ENCODE data around the gene RASL12.
"Not testable (repeated sequence)": the region's sequence is repeated elsewhere in the genome, so short reads cannot be mapped to it uniquely, and the experiment has no call there.

RASL12 gene

GRCh38 chr15:65055201-65055870, 12.5 kb downstream of the RASL12 start:
- no peak for DNase-seq

- DNase-seq, result peak; percentile 84
Observed at GRCh38 chr15:65054333-65055200, 13.2 kb downstream of the RASL12 start.

DNA sequence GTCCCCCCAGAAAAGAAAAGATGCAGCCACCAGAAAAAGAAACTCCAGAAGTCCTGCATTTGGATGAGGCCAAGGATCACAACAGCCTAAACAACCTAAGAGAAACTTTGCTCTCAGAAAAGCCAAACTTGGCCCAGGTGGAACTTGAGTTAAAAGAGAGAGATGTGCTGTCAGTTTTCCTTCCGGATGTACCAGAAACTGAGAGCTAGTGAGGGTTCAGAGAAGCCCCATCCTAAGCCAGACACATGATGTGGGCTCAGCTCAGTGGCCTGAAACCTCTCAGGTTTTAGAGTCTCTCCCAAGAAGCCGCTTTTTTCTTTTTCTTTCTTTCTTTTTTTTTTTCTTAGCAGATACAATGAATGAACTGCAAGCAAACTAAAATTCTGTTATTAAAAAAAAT, 14.8 kb downstream of the RASL12 start:
- no peak for DNase-seq

DNA sequence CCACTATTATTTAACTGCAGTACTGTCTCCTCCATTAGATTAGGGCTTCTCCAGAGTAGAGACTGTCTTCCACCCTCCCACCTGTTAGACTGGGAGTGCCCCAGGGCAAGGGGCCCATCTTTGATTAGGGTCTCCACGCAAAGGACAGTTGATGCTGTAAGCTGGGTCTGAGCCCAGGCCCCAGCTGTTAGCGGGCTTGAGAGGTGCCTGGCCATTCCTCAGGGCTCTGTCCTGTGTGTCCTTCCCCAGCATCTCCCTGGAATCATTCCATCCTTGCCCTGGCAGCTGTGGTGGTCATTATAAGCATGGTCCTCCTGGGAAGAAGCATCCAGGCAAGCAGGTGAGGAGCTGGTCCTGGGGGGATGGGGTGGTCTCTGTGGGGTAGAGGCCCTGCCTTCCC, 16.5 kb downstream of the RASL12 start:
- DNase-seq, result no peak

- no peak for DNase-seq
Observed at GRCh38 chr15:65050270-65050669, 17.5 kb downstream of the RASL12 start.

DNA sequence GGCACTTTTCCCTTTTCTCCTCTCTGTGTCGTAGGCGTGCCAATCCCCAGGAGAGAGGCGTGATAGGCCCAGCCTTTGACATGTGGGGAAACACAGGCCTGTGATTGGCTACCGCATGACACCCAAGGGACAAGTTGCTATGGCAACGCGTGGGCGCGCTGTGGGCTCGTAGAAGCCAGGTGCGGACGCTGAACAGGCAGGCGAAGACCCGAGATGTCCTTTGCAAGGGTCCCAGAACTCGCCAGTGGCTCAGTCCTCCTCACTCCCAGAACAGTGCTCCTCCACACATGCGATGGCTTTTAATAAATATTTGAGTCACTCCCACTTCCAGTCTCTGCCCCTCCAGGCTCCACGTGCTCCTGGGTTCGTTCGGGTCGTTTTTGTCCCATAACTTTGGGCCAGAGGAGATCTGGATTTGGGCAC, 18.4 kb downstream of the RASL12 start:
- DNase-seq, result peak; percentile 91

DNA sequence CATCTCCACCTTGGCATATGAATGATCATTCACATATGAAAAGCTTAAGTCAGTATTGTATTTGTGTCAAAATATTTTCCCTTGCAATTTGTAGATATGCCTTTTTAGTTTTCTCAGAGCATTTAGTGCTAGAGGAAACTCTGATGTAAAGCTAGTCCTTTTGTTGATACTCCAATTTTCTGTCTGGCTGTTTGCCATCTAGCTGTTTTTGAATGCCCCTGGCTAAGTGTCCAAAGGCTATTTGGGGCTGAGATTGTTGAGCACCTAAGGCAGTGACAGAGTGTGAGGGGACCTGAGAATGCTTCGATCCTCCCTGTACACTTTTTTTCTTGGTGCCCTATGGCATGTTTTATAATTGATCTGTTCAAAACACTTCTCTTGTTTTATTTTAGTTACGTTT, 19.6 kb downstream of the RASL12 start:
- DNase-seq, result no peak

- DNase-seq, result peak; percentile 60
Observed at GRCh38 chr15:65044724-65045481, 22.9 kb downstream of the RASL12 start, which contains the start of gene SLC51B. TSS of gene SLC51B (plus strand) at chr15:65045387. CDS start at chr15:65050005, 4,618 bp downstream.

DNA sequence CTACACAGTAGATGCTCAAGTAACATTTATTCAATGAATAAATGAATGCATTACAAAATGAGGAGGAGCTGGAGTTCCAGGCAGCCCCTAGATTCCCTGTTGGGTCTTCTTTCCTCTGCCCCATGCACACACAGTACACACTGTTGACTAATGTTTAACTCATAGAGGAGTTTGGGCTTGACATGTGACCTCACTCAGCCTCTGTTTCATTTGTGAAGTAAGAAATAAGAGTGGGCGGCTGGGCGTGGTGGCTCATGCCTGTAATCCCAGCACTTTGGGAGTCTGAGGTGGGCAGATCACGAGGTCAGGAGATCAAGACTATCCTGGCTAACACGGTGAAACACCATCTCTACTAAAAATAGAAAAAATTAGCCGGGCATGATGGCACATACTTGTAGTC, 23.6 kb downstream of the RASL12 start:
- DNase-seq, result not testable (repeated sequence)

GRCh38 chr15:65042776-65043327, 24.9 kb downstream of the RASL12 start:
- DNase-seq, result no peak

GRCh38 chr15:65041787-65042186, 26.0 kb downstream of the RASL12 start:
- DNase-seq, result no peak

DNA sequence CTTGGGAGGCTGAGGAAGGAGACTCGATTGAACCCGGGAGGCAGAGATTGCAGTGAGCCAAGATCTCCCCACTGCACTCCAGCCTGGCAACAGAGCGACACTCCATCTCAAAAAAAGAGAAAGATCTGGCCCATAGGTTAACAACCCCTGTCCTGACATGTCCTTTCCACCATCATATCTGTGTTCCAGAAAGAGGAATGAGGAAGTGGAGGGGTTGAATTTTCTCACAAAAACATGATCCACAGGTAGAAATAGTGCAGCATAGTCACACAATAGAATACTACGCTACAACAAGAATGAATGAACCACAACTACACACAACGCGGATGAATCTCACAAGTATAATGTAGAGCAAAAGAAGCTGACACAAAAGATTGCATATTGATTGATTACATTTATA, 27.3 kb downstream of the RASL12 start:
- no peak for DNase-seq

- no peak for DNase-seq
Observed at GRCh38 chr15:65038836-65039235, 29.0 kb downstream of the RASL12 start.

- DNase-seq, result no peak
Observed at GRCh38 chr15:65038428-65038827, 29.4 kb downstream of the RASL12 start.

DNA sequence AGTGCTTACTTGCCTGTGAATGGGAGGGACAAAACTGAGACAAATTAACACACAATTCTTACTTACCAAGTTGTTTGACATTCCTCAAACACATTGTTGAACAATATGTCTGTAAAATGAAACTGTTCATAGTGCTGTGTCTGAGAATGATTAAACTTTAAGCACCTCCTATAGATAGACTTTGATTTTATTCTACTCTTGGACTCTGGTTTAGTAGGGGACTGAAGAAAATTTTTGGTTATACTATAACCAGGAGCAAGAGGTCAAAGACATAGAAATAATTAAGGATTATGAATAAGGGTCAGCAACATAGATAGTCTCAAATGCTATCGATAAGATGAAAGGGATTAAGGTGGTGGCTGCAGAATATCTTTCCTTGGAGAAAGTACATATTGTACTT, 30.5 kb downstream of the RASL12 start:
- DNase-seq, result no peak

GRCh38 chr15:65034719-65035118, 33.1 kb downstream of the RASL12 start:
- no peak for DNase-seq

GRCh38 chr15:65033659-65034269, 34.0 kb downstream of the RASL12 start:
- no peak for DNase-seq

DNA sequence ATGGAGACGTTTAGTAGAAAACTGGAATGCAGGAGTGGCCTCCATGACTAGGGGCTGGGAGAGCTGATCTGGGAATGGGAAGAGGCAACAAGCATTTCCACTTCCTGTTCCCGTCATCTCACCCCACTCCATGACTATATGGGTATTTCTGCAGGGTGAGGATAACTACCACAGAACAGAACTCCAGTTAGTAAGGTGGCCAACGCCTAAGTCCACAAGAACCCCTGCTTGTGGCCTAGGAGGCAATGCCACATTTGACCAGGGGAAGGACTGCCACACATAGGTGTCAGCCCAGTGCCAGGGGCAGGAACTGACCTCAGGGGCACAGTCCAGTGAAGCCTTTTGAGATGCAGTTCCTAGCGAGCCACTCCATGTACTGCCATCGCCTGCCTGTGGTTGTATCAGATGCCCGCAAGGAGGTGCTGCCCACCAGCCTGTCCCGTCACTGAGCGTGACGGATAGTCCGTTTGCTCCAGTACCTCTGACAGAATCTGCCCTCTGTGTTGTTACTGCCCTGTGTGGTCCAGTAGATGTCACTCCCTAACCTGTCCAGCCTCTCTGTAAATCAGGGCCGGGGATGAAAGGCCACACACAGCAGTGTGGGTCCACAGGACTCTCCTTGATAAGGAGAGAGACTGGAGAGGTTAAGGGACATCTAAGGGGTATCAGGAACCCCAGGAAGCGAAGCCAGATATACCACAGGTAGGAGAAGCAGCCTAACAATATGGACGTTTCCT, 34.8 kb downstream of the RASL12 start:
- DNase-seq, result peak; percentile 56

DNA sequence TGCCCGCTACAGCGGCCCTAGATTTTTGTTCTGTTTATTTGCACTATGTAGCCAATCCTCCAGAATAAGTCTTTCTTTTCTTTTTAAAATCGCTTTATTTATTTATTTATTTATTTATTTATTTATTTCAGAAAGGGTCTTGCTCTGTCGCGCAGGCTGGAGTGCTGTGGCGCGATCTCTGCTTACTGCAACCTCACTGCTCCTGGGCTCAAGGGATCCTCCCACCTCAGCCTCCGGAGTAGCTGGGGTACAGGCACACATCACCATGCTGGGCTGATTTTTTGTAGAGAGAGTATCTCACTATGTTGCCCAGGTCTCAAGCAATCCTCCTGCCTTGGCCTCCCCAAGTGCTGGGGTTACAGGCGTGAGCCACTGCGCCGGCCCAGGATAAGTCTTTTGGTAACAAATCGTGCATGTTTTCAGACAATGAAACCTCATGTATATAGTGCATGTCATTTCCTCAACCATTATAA, 38.0 kb downstream of the RASL12 start:
- DNase-seq, result no peak

- peak; percentile 94 for DNase-seq
Observed at GRCh38 chr15:65028921-65029735, 38.7 kb downstream of the RASL12 start, which contains the start of gene MTFMT. TSS of gene MTFMT (minus strand) at chr15:65029639. CDS start at chr15:65029613, 26 bp downstream.

DNA sequence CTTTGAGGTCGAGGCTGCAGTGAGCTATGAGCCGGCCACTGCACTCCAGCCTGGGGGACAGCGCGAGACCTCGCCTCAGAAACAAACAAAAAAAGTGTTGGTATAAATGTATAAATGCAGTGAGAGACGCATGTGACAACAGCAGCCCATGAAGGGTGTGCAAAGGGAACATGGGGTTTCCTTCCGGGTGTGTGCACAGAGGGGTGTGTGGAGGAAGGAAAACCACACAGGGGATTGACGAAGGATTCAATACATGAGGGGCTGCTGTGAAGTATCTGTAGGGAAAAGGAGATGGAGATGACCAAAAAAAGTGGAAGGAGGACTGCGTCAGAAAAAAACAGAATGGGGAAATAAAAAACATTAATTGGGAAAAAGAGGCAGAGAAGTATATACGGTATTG, 39.5 kb downstream of the RASL12 start:
- DNase-seq, result no peak
